H7 (cell line): Measurements from ENCODE around the gene EXPH5. TPM values are rescaled to one million over a fixed set of nuclear protein-coding genes. Genes with fewer than 3 reads are reported as not detected.
"Not testable (repeated sequence)": the region's sequence is repeated elsewhere in the genome, so short reads cannot be mapped to it uniquely, and the experiment has no call there.

Experiments
- DNase-seq: peaks from one replicate; pipeline ENCODE4 v3.0.0; 2012
- H3K27me3 ChIP-seq: 2 replicates; pipeline ENCODE4 v1.6.0; 2011; ENCODE audit warnings: mild to moderate bottlenecking, low read length; ENCODE audit not compliant: control insufficient read depth, insufficient read depth
- H3K36me3 ChIP-seq: replicated peaks from 2 replicates; pipeline ENCODE4 v1.5.1; 2011; ENCODE audit warnings: low read length; ENCODE audit not compliant: control insufficient read depth, insufficient read depth
- H3K4me3 ChIP-seq: 2 replicates; pipeline ENCODE4 v1.5.1; 2011; ENCODE audit warnings: low read depth, mild to moderate bottlenecking, control low read depth, low read length, moderate library complexity; ENCODE audit not compliant: insufficient read depth
- total RNA-seq: library from RNA; depleted of rRNA; stranded (reverse); fragments of >200 nt; shearing (Covaris generic); gene quantifications from 2 replicates; pipeline ENCODE4 v1.2.3, GENCODE V29; 2014

Gene EXPH5
- total RNA-seq, 1 experiment from 2014 or later = 1.2 TPM

DNA sequence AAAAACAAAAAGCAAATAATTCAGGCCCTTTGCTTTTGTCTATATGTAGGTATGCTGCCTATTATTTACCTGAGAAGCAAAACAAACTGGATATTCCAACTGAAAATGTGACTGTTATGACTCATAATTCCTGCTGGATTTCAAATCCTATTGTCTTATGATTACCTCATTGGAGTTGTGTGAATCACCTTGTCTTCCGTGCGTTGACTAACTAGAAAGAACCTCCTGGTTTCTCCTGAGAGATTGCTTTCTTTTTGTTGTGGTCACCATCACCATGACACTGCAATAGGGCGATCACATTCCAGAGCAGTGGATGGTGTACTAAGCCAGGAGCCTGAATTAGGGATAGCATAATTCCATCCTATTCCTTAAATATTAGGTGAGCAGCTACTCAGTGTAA is 23.0 kb upstream of the EXPH5 start:
- Histone ChIP-seq H3K4me3 (no peak overlapping the region), H3K36me3 (no peaks in the 10 kb centered on the region), H3K27me3 (no peaks in the 10 kb centered on the region)
- DNase-seq = no peak

DNA sequence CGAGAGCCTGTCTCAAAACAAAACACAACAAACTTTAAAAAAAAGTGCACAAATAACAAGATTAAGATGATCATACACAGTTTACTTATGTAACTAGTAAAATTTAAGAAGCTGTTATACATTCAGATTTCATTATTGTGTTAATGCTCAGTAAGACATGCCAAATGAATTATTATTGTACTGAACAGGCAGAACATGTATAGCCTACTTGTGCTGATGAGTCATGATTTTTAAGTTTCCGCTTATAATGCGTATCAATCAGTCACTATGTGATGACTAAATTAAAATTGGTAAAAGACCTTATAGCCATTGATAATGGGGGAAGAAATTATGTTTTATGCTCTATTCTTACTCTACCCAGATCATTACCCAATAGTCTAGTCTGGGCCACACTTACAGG is 20.5 kb upstream of the EXPH5 start:
- Histone ChIP-seq H3K36me3 (no peaks in the 10 kb centered on the region), H3K4me3 (no peak overlapping the region), H3K27me3 (no peaks in the 10 kb centered on the region; the same call in 1 of the 2 replicates)
- DNase-seq = no peak

DNA sequence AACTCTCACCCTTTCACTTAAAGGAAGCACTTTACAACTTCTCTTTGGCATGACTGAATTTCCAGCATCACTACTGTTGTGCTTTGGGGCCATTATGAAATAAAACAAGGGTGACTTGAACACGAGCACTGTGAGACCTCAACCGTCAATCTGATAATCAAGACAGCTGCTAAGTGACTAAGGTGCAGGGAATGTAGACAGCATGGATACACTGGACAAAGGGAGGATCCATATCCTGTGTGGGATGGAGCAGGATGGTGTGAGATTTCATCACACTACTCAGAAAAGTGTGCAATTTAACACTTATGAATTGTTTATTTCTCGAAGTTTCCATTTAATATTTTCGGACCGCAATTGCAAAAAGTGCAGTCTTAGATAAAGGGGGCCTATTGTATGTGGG is 16.1 kb upstream of the EXPH5 start:
- H3K4me3 ChIP-seq = no peak overlapping the region
- H3K27me3 ChIP-seq = no peaks in the 10 kb centered on the region; the same call in 1 of the 2 replicates
- H3K36me3 ChIP-seq = no peaks in the 10 kb centered on the region
- no peak for DNase-seq

DNA sequence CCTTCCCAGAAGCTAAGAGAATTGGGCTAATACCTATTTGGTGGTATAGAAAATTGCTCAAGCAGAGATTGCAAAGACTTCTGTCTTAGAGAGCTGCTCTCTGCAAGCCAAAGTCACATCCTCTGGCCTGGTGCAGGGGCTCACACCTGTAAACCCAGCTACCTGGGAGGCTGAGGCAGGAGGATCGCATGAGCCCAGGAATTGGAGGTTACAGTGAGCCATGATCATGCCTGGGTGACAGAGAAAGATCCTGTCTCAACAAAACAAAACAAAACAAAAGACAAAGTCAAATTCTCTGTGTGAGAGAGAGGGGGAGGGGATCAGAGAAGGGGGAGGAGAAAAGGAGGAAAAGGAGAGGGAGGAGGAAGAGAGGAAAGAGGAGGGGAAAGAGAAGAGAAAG is 15.0 kb upstream of the EXPH5 start:
- no peak overlapping the region for H3K4me3 ChIP-seq
- no peak for DNase-seq
- H3K36me3 ChIP-seq = no peaks in the 10 kb centered on the region
- no peaks in the 10 kb centered on the region; the same call in 1 of the 2 replicates for H3K27me3 ChIP-seq

DNA sequence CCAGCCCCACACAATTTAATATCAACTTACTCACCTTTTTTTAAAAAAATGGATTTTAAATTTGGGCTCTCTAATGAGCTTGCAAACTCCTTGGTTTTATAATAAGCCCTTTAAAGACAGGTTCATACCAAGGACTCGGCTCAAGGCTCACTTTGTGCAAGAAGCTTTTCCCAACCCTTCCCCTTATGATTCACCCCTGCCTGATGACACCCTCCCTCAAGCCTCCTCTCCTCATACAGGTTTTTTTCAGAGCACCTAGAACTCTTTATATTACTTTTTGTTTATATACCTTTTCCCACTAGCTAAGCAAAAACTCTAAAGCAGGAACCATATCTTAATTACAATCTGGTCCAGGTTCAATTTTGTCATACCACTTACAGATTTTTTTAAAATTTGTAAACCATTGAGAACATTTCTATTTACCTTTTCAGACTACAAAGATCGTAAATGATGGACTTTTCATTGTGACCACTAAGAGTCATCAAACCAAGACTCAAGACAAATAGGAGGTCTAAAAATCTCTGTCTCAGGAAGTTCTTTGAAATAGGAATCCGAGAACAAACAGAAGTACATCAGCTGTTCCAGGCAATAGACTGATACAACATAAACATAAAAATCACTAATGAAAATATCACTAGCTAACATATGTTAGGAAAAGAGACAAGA is 13.1 kb upstream of the EXPH5 start:
- Histone ChIP-seq H3K27me3 (no peaks in the 10 kb centered on the region; the same call in 1 of the 2 replicates), H3K4me3 (no peak overlapping the region), H3K36me3 (no peaks in the 10 kb centered on the region)
- DNase-seq = no peak

DNA sequence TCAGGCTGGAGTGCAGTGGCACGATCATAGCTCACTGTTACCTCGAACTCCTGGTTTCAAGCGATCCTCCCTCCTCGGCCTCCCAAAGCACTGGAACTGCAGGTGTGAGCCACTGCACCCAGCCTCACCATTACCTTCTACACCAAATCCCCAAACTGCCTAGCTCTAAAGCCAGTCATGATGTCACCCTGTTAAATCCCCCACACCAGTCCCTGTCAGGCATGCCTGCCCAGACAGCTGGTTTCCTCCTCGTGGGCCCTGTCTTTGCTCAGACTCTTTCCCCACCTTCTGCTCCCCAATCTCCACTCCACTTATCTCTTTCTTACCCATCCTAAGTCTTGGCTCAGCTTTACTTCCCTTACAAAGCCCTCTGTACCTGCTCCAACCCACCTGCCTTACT is 12.5 kb upstream of the EXPH5 start:
- DNase-seq = no peak
- Histone ChIP-seq H3K27me3 (no peaks in the 10 kb centered on the region; the same call in 1 of the 2 replicates), H3K36me3 (no peaks in the 10 kb centered on the region), H3K4me3 (no peak overlapping the region)

DNA sequence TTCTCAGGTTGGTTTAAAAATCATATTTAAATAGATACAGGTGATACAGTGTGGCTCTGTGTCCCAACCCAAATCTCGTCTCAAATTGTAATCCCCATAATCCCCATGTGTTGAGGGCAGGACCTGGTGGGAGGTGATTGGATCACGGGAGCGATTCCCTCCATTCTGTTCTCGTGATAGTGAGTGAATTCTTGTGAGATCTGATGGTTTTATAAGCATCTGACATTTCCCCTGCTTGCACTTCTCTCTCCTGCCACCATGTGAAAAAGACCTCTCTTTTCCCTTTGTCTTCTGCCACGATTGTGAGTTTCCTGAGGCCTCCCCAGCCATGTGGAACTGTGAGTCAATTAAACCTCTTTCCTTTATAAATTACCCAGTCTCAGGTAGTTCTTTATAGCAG is 9.2 kb upstream of the EXPH5 start:
- H3K27me3 ChIP-seq, H3K36me3 ChIP-seq, H3K4me3 ChIP-seq, DNase-seq: not testable (repeated sequence)

DNA sequence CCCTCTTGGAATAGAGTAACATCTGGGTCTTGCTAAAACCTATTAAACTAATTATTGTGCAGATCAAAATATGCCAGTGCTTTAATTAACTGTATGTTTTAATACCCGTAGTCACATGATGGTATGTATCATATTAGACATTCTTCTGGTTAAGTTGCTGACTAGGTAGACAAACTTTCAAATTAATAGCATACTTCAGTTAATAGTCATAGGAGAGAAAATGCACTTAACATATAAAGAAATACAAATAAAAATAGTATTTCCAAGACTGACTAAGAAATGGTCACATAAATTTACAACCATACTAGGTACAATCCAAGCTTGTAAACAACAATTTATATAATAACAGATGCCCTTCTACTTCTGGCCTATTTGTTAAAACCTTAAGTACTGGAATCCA is 7.6 kb upstream of the EXPH5 start:
- Histone ChIP-seq H3K4me3 (no peak overlapping the region), H3K36me3 (no peaks in the 10 kb centered on the region)
- no peak for DNase-seq

DNA sequence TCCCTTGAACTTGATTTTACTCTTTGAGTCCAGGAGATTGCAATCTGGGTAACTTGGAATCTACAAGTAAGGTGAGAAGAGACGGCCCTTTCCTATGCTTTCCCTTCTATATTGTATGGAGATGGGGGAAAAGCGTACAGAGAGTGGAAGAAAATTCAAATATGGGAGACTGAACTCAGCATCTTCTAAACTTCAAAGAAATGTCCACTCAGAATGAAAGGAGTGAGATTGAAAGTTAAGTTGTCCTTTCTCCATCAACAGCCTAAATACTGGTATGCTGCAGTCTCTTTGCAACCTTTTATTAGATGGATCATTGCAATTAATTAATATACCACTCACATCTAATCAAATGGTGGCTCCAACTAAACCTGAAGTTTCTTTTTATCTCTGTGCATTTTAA is 6.4 kb upstream of the EXPH5 start:
- no peaks in the 10 kb centered on the region for H3K36me3 ChIP-seq
- H3K27me3 ChIP-seq = no peaks in the 10 kb centered on the region
- no peak for DNase-seq

More for the DNA sequence above, 7.6 kb upstream of the EXPH5 start:
- H3K27me3 ChIP-seq = no peaks in the 10 kb centered on the region

DNA sequence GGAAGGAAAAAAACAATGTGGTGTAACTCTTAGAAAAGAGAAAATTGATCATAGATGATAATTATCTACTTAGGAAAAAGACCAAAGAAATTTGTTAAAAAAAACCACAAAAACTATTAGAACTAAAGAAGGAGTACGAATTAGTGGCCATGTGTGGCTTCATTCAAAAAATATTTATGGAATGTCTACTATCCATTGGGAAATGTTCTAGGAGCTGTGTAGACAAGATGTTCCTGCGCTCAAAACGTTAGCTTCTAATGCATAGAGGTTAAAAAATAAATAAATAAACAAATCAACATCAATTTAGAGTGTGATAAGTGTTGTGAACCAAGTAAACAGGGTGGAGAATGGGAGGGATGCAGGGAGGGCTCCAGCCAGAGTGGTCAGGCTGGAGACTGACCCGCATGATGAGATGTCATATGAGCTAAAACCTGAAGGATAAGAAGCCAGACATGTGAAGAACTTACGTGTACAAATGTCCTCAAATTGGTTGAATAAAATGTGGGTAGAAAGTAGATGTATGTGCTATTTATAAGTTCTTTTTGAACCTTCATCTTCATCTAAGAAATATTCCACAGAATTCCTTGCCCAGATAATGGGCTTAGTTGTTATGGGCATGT is 4.3 kb upstream of the EXPH5 start:
- Histone ChIP-seq H3K4me3 (no peak overlapping the region), H3K36me3 (no peaks in the 10 kb centered on the region), H3K27me3 (peaks cover 3% of the 10 kb centered on the region)
- DNase-seq = no peak

More for the DNA sequence above, 6.4 kb upstream of the EXPH5 start:
- no peak overlapping the region for H3K4me3 ChIP-seq

DNA sequence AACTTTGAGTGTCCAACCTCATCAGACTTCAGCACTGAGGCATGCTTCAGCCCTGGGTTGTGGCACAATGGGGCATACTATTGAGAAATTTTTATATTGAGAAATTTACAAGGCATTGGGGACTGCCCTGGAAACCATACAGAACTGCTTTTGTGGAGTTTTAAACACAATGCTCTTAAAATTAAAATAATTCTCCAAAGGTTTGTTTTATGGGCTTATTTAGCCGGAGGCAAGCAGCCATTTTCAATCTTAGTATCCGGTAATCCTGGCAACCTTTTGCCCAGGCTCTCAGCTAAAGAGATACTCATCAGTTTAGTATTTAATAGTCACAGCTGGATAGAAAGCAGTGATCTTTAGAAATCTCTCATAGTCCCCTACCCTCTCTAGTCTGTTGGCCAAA is 3.1 kb upstream of the EXPH5 start:
- H3K27me3 ChIP-seq = peaks cover 14% of the 10 kb centered on the region
- no peak for DNase-seq
- no peak overlapping the region for H3K4me3 ChIP-seq
- H3K36me3 ChIP-seq = no peaks in the 10 kb centered on the region

DNA sequence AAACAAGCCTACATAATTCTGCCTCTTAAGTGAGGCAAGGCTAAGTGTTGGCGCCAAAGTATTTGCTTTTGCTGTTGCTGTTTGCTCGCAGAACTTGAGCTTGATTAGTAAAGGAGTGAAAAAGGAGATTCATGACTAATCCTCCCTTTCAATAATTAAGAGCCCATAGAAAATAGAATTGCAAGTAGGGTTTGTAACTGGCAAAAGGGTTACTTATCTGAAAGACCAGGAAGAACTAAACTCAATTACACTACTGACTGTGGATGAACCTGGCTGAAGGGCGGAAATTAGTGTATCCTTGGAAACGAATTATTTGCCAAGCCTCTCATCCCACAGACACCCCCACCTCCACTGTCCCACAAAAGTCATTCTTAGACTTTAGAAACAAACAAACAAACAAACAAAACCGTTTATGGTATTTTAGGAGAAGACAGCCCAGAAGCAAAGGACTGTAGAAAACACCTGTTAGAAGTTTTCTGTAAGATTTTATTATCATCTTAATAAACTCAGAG is 411 bp upstream of the EXPH5 start:
- Histone ChIP-seq H3K36me3 (no peaks in the 10 kb centered on the region), H3K4me3 (no peak overlapping the region), H3K27me3 (peaks cover 16% of the 10 kb centered on the region)
- DNase-seq = no peak

DNA sequence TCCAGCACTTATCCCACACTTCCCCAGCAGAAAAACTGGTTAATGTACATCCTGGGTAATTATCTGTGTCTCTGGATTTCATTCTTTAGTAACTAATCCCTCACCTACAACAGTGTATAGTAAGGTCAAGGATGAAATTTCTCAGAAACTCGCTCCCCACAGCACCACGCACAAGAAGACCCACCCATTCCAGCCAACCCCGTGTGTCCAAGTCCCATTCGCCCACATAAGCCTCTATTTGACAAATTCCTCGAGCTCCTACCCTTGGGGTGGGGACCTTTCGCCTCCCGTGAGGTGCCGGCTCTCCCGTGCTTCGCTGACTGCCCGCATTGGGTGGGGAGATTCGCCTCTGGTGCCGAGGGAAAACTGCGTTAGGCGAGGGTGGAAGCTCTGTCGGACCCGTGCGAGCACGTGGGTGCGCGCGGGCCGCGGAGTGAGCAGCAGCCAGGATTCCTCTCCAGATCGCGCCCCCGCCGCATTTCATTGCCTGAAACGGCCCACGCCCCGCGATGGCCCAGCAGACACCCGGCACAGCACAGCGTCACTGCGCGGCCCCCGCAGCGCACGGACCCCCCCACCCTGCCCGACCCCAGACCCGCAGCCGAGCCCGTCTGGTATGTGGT is 866 bp downstream of the EXPH5 start:
- peaks cover 16% of the 10 kb centered on the region for H3K27me3 ChIP-seq
- H3K36me3 ChIP-seq = no peaks in the 10 kb centered on the region
- peak overlapping the region; percentile 66 for H3K4me3 ChIP-seq
- no peak for DNase-seq

DNA sequence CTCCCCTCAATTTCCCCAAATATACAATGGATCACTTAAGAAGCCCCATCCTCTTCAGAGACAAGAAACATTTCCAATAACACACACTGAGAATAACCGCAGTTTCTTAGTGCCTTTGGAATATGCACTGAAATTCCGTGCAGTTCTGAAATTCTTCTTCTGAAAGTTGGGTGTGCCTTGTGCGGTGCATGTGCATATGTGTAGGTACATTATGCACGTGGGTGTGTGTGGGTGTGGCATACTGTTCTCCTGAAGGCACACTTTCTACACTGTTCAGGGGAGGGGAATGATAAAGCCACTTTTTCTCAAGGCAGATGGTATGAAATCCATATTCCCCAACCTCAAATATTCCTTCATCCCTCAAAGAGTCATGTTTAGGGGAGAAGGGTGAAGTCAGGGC is 1.7 kb downstream of the EXPH5 start:
- Histone ChIP-seq H3K36me3 (no peaks in the 10 kb centered on the region), H3K27me3 (peaks cover 16% of the 10 kb centered on the region), H3K4me3 (no peak overlapping the region)
- no peak for DNase-seq

DNA sequence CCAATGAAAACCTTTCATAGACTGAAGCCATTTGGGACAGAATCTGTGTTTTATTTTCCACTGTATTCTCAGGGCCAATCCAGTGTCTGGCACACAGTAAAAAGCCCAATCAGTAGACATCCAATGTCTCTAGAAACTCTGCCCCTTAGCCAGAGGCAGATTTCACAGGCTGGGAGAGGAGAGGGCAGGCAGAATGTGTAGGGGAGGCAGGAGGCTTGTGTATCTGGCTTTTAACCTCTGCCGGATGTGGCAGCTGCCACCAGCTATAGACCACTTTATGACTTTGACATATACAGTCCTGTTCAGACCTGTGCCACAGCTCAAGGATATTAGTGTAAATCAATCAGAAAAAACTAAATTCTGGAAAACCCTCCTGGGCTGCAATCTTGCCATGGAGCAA is 4.4 kb downstream of the EXPH5 start:
- DNase-seq = no peak
- H3K4me3 ChIP-seq = no peak overlapping the region
- H3K27me3 ChIP-seq = peaks cover 16% of the 10 kb centered on the region
- H3K36me3 ChIP-seq = no peaks in the 10 kb centered on the region
